HG02884 (cell line): Measurements from ENCODE around the gene CFAP70.
"Not testable (repeated sequence)": the region's sequence is repeated elsewhere in the genome, so short reads cannot be mapped to it uniquely, and the experiment has no call there.

ENCODE experiments used
- ATAC-seq: cut with Tn5 transposase; IDR thresholded peaks from one replicate; pipeline ENCODE4 v1.9.1; 2021; ENCODE audit warnings: mild to moderate bottlenecking, moderate library complexity; ENCODE audit not compliant: unreplicated experiment

The CFAP70 gene

DNA sequence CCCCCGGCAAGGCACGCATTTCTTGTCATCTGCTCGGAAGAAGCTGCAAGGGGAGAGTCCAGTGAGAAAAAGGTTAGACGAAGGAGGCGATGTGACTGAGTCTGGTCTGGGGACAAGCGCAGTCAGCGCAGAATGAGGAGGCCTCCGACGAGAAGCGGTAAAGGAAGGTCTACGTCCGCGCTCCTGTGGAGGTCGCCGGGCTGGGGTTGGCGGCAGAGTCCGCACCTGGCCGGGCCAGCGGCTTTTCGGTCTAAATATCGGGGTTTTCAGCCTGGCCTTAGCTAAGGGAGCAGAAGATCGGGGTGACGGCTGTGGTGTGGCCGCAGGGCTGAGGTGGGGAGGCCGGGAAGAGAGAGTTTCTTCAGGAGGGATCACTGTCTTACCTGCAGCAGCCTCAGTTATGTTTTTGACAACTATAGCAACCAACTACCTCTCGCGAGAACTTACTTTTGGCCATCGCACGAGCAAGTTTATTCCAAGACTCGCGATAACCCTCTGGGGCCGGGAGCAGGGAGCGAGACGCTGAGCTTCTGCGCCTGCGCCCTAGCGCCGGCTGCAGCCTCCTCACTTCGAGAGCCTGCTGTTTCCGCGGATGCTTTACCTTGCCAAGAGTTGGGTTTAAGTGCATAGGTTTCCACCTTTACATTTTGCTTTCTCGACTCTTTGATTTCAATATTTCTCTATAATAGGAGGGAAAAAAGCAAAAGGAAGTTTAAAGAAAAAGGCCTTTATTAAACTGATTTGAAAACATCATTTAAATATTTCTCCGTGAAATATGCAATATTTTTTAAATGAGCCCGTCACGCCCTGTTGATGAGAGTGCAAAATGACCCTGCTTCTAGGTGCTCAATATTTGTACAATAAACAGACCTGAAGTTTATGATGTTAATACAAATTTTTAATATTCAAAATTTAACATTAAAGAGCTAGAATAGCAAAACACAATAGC lies at the start of gene CFAP70:
Gene CFAP70 (minus strand): TSS at position 534 of the 949 bp plus-strand sequence. CDS start 4,068 bp downstream, outside the sequence.
- peak; percentile 86 for ATAC-seq

DNA sequence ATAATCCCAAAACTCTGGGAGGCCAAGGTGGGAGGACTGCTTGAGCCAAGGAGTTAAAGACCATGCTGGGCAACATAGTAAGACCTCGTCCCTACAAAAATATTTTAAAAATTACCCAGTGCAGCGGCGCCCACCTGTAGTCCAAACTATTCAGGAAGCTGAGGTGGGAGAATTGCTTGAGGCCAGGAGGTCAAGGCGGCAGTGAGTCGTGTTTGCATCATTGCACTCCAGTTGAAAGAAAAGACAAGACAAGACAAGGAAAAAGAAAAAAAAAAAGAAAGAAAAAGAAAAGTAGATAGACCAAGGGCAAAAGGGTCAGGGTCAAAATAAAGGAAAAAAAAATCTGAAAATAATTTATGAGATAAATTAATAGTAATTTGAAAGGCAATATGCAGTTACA lies 49.4 kb upstream of the CFAP70 start:
- no peak for ATAC-seq

DNA sequence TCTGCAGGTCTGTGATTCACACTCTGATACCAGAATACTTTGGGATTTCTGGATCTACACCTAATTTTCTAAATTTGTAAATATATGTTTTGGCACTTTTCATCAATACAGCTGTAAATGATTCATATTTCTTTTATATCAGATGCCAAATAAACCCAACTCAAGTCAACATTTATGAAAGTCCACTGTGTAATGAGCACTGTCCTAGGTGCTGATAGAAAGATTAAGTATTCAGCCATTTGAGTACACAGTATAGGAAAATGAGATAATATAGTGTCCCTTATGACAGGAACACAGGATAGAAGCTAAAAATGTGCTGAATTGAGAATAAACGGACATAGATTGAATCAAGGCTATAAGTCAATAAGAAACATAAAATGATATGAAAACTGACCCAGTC lies 48.8 kb upstream of the CFAP70 start:
- no peak for ATAC-seq

- ATAC-seq, result no peak
Measured at GRCh38 chr10:73406846-73407245, 48.2 kb upstream of the CFAP70 start.

DNA sequence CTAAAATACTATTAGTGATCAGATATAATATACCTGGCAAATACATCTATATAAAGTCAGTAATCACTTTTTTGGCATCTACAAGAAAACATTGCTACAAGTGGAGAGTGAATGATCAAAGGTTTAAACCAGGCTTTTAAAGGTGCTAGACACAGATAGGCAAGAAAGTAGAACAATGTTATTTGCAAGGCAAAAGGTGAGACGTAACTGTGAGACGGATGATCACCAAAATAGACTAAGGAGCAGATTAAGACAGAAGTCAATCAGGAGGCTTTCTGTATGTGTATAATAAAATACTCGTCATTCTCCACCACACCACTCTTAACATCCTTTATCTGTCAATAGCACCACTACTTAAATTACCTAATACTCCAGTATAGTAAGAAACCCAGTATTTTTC lies 46.9 kb upstream of the CFAP70 start:
- ATAC-seq, result no peak

GRCh38 chr10:73404690-73405089 lies 46.0 kb upstream of the CFAP70 start:
- ATAC-seq, result no peak

- no peak for ATAC-seq
Measured at GRCh38 chr10:73401636-73402035, 43.0 kb upstream of the CFAP70 start.

- ATAC-seq, result no peak
Measured at GRCh38 chr10:73399063-73399462, 40.4 kb upstream of the CFAP70 start.

- ATAC-seq, result no peak
Measured at GRCh38 chr10:73398024-73398423, 39.4 kb upstream of the CFAP70 start.

DNA sequence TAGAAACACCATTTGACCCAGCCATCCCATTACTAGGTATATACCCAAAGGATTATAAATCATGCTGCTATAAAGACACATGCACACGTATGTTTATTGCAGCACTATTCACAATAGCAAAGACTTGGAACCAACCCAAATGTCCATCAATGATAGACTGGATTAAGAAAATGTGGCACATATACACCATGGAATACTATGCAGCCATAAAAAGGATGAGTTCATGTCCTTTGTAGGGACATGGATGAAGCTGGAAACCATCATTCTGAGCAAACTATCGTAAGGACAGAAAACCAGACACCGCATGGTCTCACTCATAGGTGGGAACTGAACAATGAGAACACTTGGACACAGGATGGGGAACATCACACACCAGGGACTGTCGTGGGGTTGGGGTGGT lies 35.7 kb upstream of the CFAP70 start:
- ATAC-seq, result not testable (repeated sequence)

- no peak for ATAC-seq
Measured at GRCh38 chr10:73388228-73388627, 29.6 kb upstream of the CFAP70 start.

GRCh38 chr10:73386583-73386982 lies 27.9 kb upstream of the CFAP70 start:
- ATAC-seq, result no peak

- ATAC-seq, result no peak
Measured at GRCh38 chr10:73379064-73379748, 20.5 kb upstream of the CFAP70 start.

DNA sequence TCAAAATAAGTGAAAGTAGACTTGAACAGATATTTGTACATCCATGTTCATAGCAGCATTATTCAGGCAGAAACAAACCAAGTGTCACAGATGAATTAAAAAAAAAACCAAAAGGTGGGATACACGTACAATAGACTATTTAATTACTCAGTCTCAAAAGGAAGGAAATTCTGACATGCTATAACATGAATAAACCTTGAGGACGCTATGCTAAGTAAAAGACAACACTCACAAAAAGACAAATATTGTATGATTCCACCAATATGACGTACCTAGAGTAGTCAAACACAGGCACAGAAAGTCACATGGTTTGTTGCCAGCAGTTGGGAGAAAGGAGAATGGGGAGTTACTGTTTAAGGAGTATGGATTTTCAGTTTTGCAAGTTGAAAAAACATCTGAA lies 18.0 kb upstream of the CFAP70 start:
- no peak for ATAC-seq

- no peak for ATAC-seq
Measured at GRCh38 chr10:73368238-73368637, 9.6 kb upstream of the CFAP70 start.

DNA sequence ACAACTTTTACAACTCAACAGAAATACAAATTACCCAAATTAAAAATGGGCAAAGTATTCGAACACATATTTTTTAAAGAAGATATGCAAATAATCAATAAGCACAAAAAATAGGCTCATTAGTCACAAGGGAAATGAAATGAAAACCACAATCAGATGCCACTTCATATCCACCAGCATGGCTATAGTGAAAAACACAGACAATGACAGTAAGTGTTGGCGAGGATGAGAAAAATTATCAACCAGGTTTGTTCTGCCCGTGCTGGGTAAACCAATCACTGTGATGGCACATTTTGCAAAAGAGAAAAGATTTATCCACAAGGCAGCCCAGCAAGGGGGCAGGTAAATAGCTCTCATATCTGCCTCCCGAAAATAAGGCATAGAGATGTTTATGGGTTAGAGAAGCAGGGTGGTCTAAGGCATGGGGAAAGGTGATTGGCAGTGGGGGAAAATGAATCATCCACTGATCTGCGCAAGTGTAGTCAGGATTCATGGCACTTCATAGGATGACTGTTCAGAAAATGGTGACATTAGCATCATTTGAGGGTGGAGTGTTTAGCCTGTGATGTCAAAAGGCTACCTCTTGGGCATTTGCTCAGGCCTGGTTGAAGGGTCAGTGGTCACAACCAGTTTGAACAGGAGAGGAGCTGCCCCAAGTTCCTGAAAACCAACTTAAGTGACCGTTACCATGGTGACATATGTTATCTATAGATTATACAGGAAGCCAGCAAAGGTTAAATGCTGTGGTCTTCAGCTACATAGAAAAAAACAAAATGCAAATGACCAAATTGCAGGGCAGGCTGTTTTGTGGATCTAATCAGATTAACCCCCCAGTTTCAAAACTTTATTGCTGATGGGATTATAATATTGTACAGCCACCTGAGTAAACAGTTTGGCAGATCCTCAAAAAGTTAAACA lies 8.0 kb upstream of the CFAP70 start:
- ATAC-seq, result no peak

- ATAC-seq, result no peak
Measured at GRCh38 chr10:73364964-73365363, 6.3 kb upstream of the CFAP70 start.

GRCh38 chr10:73359492-73359891 lies 828 bp upstream of the CFAP70 start:
- ATAC-seq, result no peak

- no peak for ATAC-seq
Measured at GRCh38 chr10:73357821-73358220, 843 bp downstream of the CFAP70 start.

- ATAC-seq, result no peak
Measured at GRCh38 chr10:73357166-73357565, 1.5 kb downstream of the CFAP70 start.

DNA sequence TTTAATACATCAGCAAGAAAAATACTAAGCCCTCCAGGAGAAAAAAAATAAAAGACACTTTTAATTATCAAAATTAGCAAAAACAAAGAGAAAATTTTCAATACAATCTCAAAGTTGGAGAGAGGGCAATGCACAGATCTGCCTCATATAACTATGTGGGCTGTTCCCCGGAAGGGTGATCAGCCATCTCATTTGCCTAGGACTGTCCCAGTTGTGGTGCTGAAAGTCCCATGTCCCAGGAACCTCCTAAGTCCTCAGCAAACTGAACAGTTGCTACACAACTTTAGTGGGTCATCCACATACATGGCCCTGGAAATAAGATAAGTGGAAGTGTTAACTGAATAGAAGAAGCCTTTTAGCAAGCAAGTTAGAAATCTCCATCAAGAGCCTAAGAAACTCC lies 14.4 kb downstream of the CFAP70 start:
- no peak for ATAC-seq
